Osteocyte (in vitro differentiated cells): ENCODE results near the gene RBMS1. TPM values are rescaled to one million over a fixed set of nuclear protein-coding genes. Genes with fewer than 3 reads are reported as not detected.

Experiments used
- DNase-seq: peaks from one replicate; pipeline ENCODE4 v3.0.0; 2021; ENCODE audit warnings: mixed read lengths; ENCODE audit not compliant: unreplicated experiment; ENCODE audit errors: extremely low spot score
- H3K27ac Mint-ChIP-seq: one replicate; pipeline ENCODE4 v1.8.0; 2021; ENCODE audit warnings: mild to moderate bottlenecking, mixed read lengths; ENCODE audit not compliant: unreplicated experiment
- H3K27me3 Mint-ChIP-seq: one replicate; pipeline ENCODE4 v1.8.0; 2021; ENCODE audit warnings: mixed read lengths; ENCODE audit not compliant: unreplicated experiment
- H3K36me3 Mint-ChIP-seq: one replicate; pipeline ENCODE4 v1.8.0; 2021; ENCODE audit warnings: mixed read lengths; ENCODE audit not compliant: unreplicated experiment
- H3K4me1 Mint-ChIP-seq: one replicate; pipeline ENCODE4 v1.8.0; 2021; ENCODE audit warnings: mixed read lengths; ENCODE audit not compliant: unreplicated experiment
- H3K4me3 Mint-ChIP-seq: one replicate; pipeline ENCODE4 v1.8.0; 2021; ENCODE audit warnings: mild to moderate bottlenecking, moderate library complexity, mixed read lengths; ENCODE audit not compliant: unreplicated experiment
- H3K9me3 Mint-ChIP-seq: one replicate; pipeline ENCODE4 v1.8.0; 2021; ENCODE audit warnings: mixed read lengths; ENCODE audit not compliant: unreplicated experiment
- CTCF ChIP-seq: fragments of 200-600 bp; sonication (generic); IDR thresholded peaks from 2 replicates; pipeline ENCODE4 v1.5.0; 2021; ENCODE audit warnings: antibody characterized with exemption, mild to moderate bottlenecking, moderate library complexity
- total RNA-seq: library from RNA; stranded (reverse); gene quantifications from 2 replicates; pipeline ENCODE4 v1.2.1, GENCODE V29; 2021

RBMS1 gene
- total RNA-seq, 1 donor from 2014 or later, result 169 TPM

- Mint-ChIP-seq H3K4me3 (no peak overlapping the region), H3K27me3 (no peaks in the 10 kb centered on the region), H3K4me1 (peaks cover 55% of the 10 kb centered on the region), H3K36me3 (peaks cover 74% of the 10 kb centered on the region), H3K27ac (peak overlapping the region; percentile 60), H3K9me3 (no peaks in the 10 kb centered on the region)
- TF ChIP-seq CTCF, result no peak
- no peak for DNase-seq
These were observed 194.6 kb downstream of the RBMS1 start for GRCh38 chr2:160298960-160299359.

GRCh38 chr2:160295519-160296207, 197.9 kb downstream of the RBMS1 start:
- no peaks in the 10 kb centered on the region for H3K9me3 Mint-ChIP-seq
- peak overlapping the region; percentile 91 for H3K27ac Mint-ChIP-seq
- peaks cover 76% of the 10 kb centered on the region for H3K4me1 Mint-ChIP-seq
- no peak overlapping the region for H3K4me3 Mint-ChIP-seq
- no peaks in the 10 kb centered on the region for H3K27me3 Mint-ChIP-seq
- no peak for DNase-seq
- H3K36me3 Mint-ChIP-seq, result peaks cover 82% of the 10 kb centered on the region
- no peak for TF ChIP-seq CTCF

DNA sequence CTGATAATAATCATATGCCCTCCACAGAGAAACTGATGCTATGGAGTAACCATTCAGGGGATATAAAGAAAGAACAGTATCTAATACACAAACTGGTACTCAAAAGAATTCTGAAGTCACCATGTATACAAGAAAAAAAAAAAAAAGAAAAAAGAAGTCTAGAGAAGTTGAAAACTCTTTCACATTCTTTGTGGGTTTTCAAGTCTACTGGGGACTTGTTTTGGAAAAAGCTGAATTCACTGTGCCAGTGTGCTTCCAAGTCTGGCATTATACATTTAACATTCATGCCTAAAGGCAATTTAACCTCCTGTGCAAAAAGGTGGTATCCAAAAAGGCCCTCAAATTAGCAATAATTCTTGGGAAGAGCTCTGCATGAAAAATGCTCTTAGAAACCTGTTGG, 198.7 kb downstream of the RBMS1 start:
- no peaks in the 10 kb centered on the region for H3K9me3 Mint-ChIP-seq

GRCh38 chr2:160294339-160294803, 199.2 kb downstream of the RBMS1 start:
- no peak for TF ChIP-seq CTCF
- H3K27ac Mint-ChIP-seq, result peak overlapping the region; percentile 91
- peaks cover 81% of the 10 kb centered on the region for H3K36me3 Mint-ChIP-seq
- no peaks in the 10 kb centered on the region for H3K9me3 Mint-ChIP-seq
- no peak for DNase-seq
- H3K4me1 Mint-ChIP-seq, result peaks cover 78% of the 10 kb centered on the region
- H3K4me3 Mint-ChIP-seq, result peak overlapping the region; percentile 34
- no peaks in the 10 kb centered on the region for H3K27me3 Mint-ChIP-seq

More for the DNA sequence above, 198.7 kb downstream of the RBMS1 start:
- Mint-ChIP-seq H3K27ac (peak overlapping the region; percentile 91), H3K36me3 (peaks cover 82% of the 10 kb centered on the region), H3K4me1 (peaks cover 78% of the 10 kb centered on the region), H3K4me3 (peak overlapping the region; percentile 34), H3K27me3 (no peaks in the 10 kb centered on the region)
- no peak for TF ChIP-seq CTCF
- DNase-seq, result no peak

- H3K9me3 Mint-ChIP-seq, result no peaks in the 10 kb centered on the region
- H3K27ac Mint-ChIP-seq, result peak overlapping the region; percentile 91
- DNase-seq, result no peak
- no peaks in the 10 kb centered on the region for H3K27me3 Mint-ChIP-seq
- no peak for TF ChIP-seq CTCF
- H3K4me1 Mint-ChIP-seq, result peaks cover 80% of the 10 kb centered on the region
- H3K4me3 Mint-ChIP-seq, result no peak overlapping the region
- H3K36me3 Mint-ChIP-seq, result peaks cover 77% of the 10 kb centered on the region
These were observed 200.1 kb downstream of the RBMS1 start for GRCh38 chr2:160293391-160294091.
